ENCODE results near the gene GPC5. TPM values are rescaled to one million over a fixed set of nuclear protein-coding genes. Genes with fewer than 3 reads are reported as not detected.

The GPC5 gene
- total RNA-seq, 2 donors from 2014 or later = 0.22 to 0.51 TPM

DNA sequence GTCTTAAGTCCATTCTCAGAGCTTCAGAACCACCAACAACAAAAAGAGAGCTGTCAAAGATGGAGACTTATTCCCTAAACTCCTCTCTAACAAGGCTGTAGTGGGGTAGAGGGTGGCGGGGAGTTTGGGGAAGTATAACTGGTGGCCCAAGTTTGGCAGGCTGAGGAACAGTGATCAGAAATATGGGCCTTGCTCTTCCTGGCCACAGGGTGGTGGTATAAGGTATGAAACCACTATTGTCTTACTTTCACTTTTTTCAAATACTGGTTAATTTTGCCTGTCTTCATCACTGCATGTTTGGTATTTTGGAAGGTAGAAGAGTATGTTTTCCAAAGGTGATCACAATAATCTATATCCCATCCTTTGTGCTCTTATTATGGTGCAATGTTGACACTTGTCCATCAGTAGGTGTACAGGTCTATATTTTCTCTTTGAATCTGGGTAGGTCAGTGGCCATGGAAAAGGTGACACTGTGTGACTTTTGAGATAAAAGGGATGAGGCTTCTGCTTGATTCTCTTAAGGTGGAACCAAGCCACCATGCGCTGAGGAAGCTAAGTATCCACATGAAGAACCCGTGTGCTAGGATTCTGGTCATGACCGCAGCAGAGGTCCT, 23.2 kb upstream of the GPC5 start:
- no peak for DNase-seq
- whole genome bisulfite sequencing, 2 experiments (ENCODE audit: insufficient coverage in 1 of 2, insufficient read length in 1 of 2) = 72 to 77% methylated on average over 3 to 4 of the region's 4 CpGs
- Mint-ChIP-seq H3K9me3 (no peaks in the 10 kb centered on the region), H3K27me3 (ENCODE audit: insufficient read depth) (no peaks in the 10 kb centered on the region), H3K4me3 (no peak overlapping the region), H3K4me1 (peaks cover 10% of the 10 kb centered on the region), H3K36me3 (ENCODE audit: low read depth) (no peaks in the 10 kb centered on the region), H3K27ac (no peak overlapping the region)
- Histone ChIP-seq H3K27me3 (ENCODE audit: control insufficient read depth, insufficient read depth, low read length, poor library complexity, severe bottlenecking) (no peaks in the 10 kb centered on the region), H3K27ac (ENCODE audit: low read depth, low read length) (no peak overlapping the region), H3K4me3 (ENCODE audit: low read length) (no peak overlapping the region), H3K9me3 (ENCODE audit: control insufficient read depth, low read length) (no peaks in the 10 kb centered on the region), H3K4me1 (ENCODE audit: control insufficient read depth, insufficient read depth, low read length) (no peaks in the 10 kb centered on the region), H3K36me3 (ENCODE audit: control insufficient read depth, insufficient read depth, low read length) (no peaks in the 10 kb centered on the region), H3K9ac (ENCODE audit: extremely low read depth, low read length, poor library complexity, severe bottlenecking) (no peak overlapping the region)
- TF ChIP-seq, protein P1, sequence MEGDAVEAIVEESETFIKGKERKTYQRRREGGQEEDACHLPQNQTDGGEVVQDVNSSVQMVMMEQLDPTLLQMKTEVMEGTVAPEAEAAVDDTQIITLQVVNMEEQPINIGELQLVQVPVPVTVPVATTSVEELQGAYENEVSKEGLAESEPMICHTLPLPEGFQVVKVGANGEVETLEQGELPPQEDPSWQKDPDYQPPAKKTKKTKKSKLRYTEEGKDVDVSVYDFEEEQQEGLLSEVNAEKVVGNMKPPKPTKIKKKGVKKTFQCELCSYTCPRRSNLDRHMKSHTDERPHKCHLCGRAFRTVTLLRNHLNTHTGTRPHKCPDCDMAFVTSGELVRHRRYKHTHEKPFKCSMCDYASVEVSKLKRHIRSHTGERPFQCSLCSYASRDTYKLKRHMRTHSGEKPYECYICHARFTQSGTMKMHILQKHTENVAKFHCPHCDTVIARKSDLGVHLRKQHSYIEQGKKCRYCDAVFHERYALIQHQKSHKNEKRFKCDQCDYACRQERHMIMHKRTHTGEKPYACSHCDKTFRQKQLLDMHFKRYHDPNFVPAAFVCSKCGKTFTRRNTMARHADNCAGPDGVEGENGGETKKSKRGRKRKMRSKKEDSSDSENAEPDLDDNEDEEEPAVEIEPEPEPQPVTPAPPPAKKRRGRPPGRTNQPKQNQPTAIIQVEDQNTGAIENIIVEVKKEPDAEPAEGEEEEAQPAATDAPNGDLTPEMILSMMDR (conservative IDR thresholded peaks at IDR 0.05) = peak; percentile 79

DNA sequence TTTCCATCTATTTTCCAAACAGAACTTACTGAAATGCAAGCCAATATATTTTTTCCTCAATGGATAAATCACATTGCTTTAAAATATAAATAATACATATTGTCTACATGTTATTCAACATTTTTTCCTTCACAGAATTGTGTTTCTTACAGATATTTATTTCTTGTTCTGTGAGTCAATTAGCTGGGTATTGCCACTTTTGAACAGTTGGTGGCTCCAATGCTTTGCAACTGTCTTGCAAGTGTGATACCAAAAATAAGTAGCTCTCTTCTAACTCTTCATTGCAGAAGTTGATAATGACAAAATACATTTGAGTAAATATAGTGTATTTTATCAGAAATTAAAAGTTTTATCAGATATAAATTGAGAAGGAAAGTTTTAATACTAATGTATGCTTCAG, 17.1 kb upstream of the GPC5 start:
- H3K9ac ChIP-seq (ENCODE audit: extremely low read depth, low read length, poor library complexity, severe bottlenecking) = no peak overlapping the region
- H3K9me3 ChIP-seq (ENCODE audit: control insufficient read depth, low read length) = no peaks in the 10 kb centered on the region
- H3K27ac Mint-ChIP-seq = no peak overlapping the region
- no peaks in the 10 kb centered on the region for H3K27me3 ChIP-seq (ENCODE audit: control insufficient read depth, insufficient read depth, low read length, poor library complexity, severe bottlenecking)
- no peak overlapping the region for H3K4me3 Mint-ChIP-seq
- no peaks in the 10 kb centered on the region for H3K9me3 Mint-ChIP-seq
- H3K27ac ChIP-seq (ENCODE audit: low read depth, low read length) = no peak overlapping the region
- no peaks in the 10 kb centered on the region for H3K36me3 Mint-ChIP-seq (ENCODE audit: low read depth)
- H3K4me1 Mint-ChIP-seq = no peaks in the 10 kb centered on the region
- H3K4me3 ChIP-seq (ENCODE audit: low read length) = no peak overlapping the region
- no peaks in the 10 kb centered on the region for H3K36me3 ChIP-seq (ENCODE audit: control insufficient read depth, insufficient read depth, low read length)
- H3K27me3 Mint-ChIP-seq (ENCODE audit: insufficient read depth) = no peaks in the 10 kb centered on the region
- TF ChIP-seq, protein P1 (conservative IDR thresholded peaks at IDR 0.05) = peak; percentile 64
- H3K4me1 ChIP-seq (ENCODE audit: control insufficient read depth, insufficient read depth, low read length) = no peaks in the 10 kb centered on the region
- DNase-seq = no peak

DNA sequence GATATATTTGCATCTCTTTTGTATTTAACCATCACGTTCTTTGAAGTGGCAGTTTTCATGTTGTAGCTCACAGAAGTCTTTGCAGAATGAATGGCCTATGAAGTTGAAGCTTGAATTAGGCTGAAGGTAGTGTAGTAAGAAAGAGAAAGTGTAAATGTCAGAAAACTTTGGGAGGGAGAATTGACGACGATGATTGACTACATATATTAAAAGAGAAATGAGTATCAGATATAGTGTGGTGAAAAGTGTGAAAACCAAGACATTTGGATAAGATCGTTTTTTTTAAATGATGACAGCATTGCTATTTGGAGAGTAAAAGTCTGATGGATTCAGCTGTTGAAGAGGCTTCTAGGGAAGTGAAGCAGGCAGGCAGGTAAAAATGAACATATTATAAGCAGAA, 14.6 kb upstream of the GPC5 start:
- WGBS, 2 experiments (ENCODE audit: insufficient coverage in 1 of 2, insufficient read length in 1 of 2) = 88 to 94% methylated on average over 4 of the region's 4 CpGs
- Mint-ChIP-seq H3K9me3 (no peaks in the 10 kb centered on the region), H3K4me3 (no peak overlapping the region), H3K27ac (no peak overlapping the region), H3K27me3 (ENCODE audit: insufficient read depth) (no peaks in the 10 kb centered on the region), H3K4me1 (no peaks in the 10 kb centered on the region), H3K36me3 (ENCODE audit: low read depth) (no peaks in the 10 kb centered on the region)
- no peaks in the 10 kb centered on the region for H3K27me3 ChIP-seq (ENCODE audit: control insufficient read depth, insufficient read depth, low read length, poor library complexity, severe bottlenecking)
- H3K9ac ChIP-seq (ENCODE audit: extremely low read depth, low read length, poor library complexity, severe bottlenecking) = no peak overlapping the region
- no peaks in the 10 kb centered on the region for H3K4me1 ChIP-seq (ENCODE audit: control insufficient read depth, insufficient read depth, low read length)
- no peak overlapping the region for H3K27ac ChIP-seq (ENCODE audit: low read depth, low read length)
- H3K9me3 ChIP-seq (ENCODE audit: control insufficient read depth, low read length) = no peaks in the 10 kb centered on the region
- H3K4me3 ChIP-seq (ENCODE audit: low read length) = no peak overlapping the region
- DNase-seq = no peak
- TF ChIP-seq, protein P1 (conservative IDR thresholded peaks at IDR 0.05) = no peak
- H3K36me3 ChIP-seq (ENCODE audit: control insufficient read depth, insufficient read depth, low read length) = no peaks in the 10 kb centered on the region
